ENCODE results near the gene CDKN2C. TPM values are rescaled to one million over a fixed set of nuclear protein-coding genes. Genes with fewer than 3 reads are reported as not detected.

The CDKN2C gene
- total and polyA plus RNA-seq, 10 of the 15 experiments (the other 5 are each of a cell fraction or from before 2014, with no cell fraction given) = 3.3 to 11.7 (median 6.0) TPM

DNA sequence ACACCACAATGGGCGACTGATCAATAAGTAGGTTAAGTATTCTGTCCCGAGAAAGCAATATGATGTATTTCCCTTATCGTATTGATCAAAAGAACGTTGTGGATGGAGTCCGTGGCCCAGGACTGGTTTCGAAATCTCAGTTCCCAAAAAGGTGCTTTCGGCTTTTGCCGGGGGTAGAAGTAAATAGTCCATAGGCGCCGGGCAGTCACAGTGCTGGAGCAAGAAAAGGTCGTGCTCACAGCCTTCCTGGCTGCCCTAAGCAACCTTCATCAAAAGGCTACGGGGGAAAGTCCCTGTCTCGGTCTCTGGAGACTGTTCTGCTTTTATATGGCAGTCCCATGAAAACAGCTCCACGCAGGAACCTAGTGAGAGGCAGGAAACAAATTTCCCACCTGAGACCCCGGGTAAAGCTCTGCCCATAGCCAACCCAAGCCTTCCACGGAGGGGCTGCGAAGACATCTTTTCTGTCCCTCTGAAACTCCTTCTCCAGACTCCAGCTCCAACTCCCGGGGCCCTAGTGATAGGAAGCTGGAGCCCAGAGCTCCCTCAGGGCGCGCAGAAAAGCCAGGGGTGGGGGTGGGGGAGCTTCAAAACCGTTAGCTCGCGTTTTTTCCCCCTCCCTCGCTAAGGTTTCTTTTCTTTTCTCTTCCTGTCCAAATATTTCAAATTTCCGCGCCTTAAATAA, 7.0 kb downstream of the CDKN2C start:
- no peaks in the 10 kb centered on the region for H3K9me3 ChIP-seq (replicated peaks; ENCODE audit: control insufficient read depth, insufficient read depth, low read length)
- peak overlapping the region; percentile 94 for H3K9ac ChIP-seq (ENCODE audit: control insufficient read depth, insufficient read depth, low read length)
- peaks cover 73% of the 10 kb centered on the region for H3K79me2 ChIP-seq (ENCODE audit: control insufficient read depth, insufficient read depth, low read length)
- H3K27me3 ChIP-seq (replicated peaks in 1 of 2; ENCODE audit: control insufficient read depth in 2 of 2, insufficient read depth in 2 of 2, low read length in 1 of 2) = peaks cover 0 to 4% of the 10 kb centered on the region in 2 experiments; a peak in 2 of 4 replicates
- peak overlapping the region; percentile 96 for H3K27ac ChIP-seq (ENCODE audit: control insufficient read depth, insufficient read depth)
- intact Hi-C loops (cut with micrococcal nuclease; ENCODE audit: unreplicated experiment) = loop anchor here (1.0 kb wide), 1 partner anchor 8 kb away; no protein-coding TSS in a partner anchor
- ChIA-PET CTCF (interaction anchor here (1.0 kb wide), 3 partner anchors 104 to 212 kb away, joined by 3 read pairs; no protein-coding TSS in a partner anchor), RAD21 (ENCODE audit: unreplicated experiment) (no interaction called here), POLR2A (no interaction called here), SMC1A (ENCODE audit: uncharacterized antibody, unreplicated experiment) (interaction anchor here (0.8 to 2.3 kb wide), 3 partner anchors 8 to 104 kb away, joined by 3 to 7 read pairs (median 5); no protein-coding TSS in a partner anchor)
- ATAC-seq (peak; percentile 85), DNase-seq (ENCODE audit: low read depth, low spot score) (no peak), FAIRE-seq (peak; percentile 18)
- WGBS (ENCODE audit: insufficient coverage, insufficient replicate concordance, low lambda C conversion rate, missing lambda C conversion rate) = 1% methylated on average over 26 of the region's 26 CpGs
- H3K4me2 ChIP-seq (ENCODE audit: control insufficient read depth, insufficient read depth) = peak overlapping the region; percentile 86
- H4K20me1 ChIP-seq (ENCODE audit: control insufficient read depth, insufficient read depth) = no peaks in the 10 kb centered on the region
- peaks cover 0 to 7% of the 10 kb centered on the region in 2 experiments; a peak in 1 of 4 replicates for H3K36me3 ChIP-seq (ENCODE audit: control insufficient read depth in 2 of 2, insufficient read depth in 2 of 2, low read length in 1 of 2)
- BruUV-seq (replicated peaks) = no TSS peak
- H3K4me3 ChIP-seq = peak overlapping the region; percentile 97
- in situ Hi-C loops (cut with MboI) = no loop called here
- no peaks in the 10 kb centered on the region for H3K4me1 ChIP-seq (ENCODE audit: control insufficient read depth, insufficient read depth, low read length)
- peak overlapping the region; percentile 76 for H2AFZ ChIP-seq (ENCODE audit: control insufficient read depth, low read depth, low read length)
- TF ChIP-seq STAT3 (IDR thresholded peaks at IDR 0.05; ENCODE audit: low read depth, low read length) (no peak), POLR2A (IDR thresholded peaks at IDR 0.05; ENCODE audit: low read depth, low read length) (no peak; the same call in 1 of the 2 replicates), CREM (IDR thresholded peaks at IDR 0.05; ENCODE audit: low read depth) (no peak), BHLHE40 (IDR thresholded peaks at IDR 0.05; ENCODE audit: borderline replicate concordance in 1 of 2, low read depth in 2 of 2, low read length in 1 of 2) (no peak), RAD51 (IDR thresholded peaks at IDR 0.05) (no peak), TCF7 (IDR thresholded peaks at IDR 0.05; ENCODE audit: borderline replicate concordance) (0 out of 2 replicates have a peak, but pooled peaks have one; percentile 22), YBX1 (IDR thresholded peaks at IDR 0.05) (no peak), YY1 (IDR thresholded peaks at IDR 0.05; ENCODE audit: low read depth, low read length) (peak; percentile 74; the same call in 1 of the 2 replicates), POLR2AphosphoS5 (IDR thresholded peaks at IDR 0.05; ENCODE audit: low read length) (peak; percentile 48; the same call in 1 of the 2 replicates), MEF2B (IDR thresholded peaks at IDR 0.05; ENCODE audit: partially characterized antibody, poor library complexity, severe bottlenecking) (peak; percentile 68), TAF1 (IDR thresholded peaks at IDR 0.05; ENCODE audit: borderline replicate concordance, low read depth, low read length) (peak; percentile 42; the same call in 1 of the 2 replicates), TCF12 (IDR thresholded peaks at IDR 0.05; ENCODE audit: low read depth, low read length) (no peak)
- TF ChIP-seq, protein P1, sequence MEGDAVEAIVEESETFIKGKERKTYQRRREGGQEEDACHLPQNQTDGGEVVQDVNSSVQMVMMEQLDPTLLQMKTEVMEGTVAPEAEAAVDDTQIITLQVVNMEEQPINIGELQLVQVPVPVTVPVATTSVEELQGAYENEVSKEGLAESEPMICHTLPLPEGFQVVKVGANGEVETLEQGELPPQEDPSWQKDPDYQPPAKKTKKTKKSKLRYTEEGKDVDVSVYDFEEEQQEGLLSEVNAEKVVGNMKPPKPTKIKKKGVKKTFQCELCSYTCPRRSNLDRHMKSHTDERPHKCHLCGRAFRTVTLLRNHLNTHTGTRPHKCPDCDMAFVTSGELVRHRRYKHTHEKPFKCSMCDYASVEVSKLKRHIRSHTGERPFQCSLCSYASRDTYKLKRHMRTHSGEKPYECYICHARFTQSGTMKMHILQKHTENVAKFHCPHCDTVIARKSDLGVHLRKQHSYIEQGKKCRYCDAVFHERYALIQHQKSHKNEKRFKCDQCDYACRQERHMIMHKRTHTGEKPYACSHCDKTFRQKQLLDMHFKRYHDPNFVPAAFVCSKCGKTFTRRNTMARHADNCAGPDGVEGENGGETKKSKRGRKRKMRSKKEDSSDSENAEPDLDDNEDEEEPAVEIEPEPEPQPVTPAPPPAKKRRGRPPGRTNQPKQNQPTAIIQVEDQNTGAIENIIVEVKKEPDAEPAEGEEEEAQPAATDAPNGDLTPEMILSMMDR (IDR thresholded peaks at IDR 0.05 in 2 of 3, conservative IDR thresholded peaks at IDR 0.05 in 1 of 3; ENCODE audit: control insufficient read depth in 2 of 3, extremely low read depth in 1 of 3, insufficient read depth in 1 of 3, low read depth in 3 of 3, low read length in 3 of 3) = no peak
- TF ChIP-seq, protein P2, sequence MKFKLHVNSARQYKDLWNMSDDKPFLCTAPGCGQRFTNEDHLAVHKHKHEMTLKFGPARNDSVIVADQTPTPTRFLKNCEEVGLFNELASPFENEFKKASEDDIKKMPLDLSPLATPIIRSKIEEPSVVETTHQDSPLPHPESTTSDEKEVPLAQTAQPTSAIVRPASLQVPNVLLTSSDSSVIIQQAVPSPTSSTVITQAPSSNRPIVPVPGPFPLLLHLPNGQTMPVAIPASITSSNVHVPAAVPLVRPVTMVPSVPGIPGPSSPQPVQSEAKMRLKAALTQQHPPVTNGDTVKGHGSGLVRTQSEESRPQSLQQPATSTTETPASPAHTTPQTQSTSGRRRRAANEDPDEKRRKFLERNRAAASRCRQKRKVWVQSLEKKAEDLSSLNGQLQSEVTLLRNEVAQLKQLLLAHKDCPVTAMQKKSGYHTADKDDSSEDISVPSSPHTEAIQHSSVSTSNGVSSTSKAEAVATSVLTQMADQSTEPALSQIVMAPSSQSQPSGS (IDR thresholded peaks at IDR 0.05; ENCODE audit: low read length) = peak; percentile 13; the same call in 1 of the 2 replicates
- TF ChIP-seq, protein P3, sequence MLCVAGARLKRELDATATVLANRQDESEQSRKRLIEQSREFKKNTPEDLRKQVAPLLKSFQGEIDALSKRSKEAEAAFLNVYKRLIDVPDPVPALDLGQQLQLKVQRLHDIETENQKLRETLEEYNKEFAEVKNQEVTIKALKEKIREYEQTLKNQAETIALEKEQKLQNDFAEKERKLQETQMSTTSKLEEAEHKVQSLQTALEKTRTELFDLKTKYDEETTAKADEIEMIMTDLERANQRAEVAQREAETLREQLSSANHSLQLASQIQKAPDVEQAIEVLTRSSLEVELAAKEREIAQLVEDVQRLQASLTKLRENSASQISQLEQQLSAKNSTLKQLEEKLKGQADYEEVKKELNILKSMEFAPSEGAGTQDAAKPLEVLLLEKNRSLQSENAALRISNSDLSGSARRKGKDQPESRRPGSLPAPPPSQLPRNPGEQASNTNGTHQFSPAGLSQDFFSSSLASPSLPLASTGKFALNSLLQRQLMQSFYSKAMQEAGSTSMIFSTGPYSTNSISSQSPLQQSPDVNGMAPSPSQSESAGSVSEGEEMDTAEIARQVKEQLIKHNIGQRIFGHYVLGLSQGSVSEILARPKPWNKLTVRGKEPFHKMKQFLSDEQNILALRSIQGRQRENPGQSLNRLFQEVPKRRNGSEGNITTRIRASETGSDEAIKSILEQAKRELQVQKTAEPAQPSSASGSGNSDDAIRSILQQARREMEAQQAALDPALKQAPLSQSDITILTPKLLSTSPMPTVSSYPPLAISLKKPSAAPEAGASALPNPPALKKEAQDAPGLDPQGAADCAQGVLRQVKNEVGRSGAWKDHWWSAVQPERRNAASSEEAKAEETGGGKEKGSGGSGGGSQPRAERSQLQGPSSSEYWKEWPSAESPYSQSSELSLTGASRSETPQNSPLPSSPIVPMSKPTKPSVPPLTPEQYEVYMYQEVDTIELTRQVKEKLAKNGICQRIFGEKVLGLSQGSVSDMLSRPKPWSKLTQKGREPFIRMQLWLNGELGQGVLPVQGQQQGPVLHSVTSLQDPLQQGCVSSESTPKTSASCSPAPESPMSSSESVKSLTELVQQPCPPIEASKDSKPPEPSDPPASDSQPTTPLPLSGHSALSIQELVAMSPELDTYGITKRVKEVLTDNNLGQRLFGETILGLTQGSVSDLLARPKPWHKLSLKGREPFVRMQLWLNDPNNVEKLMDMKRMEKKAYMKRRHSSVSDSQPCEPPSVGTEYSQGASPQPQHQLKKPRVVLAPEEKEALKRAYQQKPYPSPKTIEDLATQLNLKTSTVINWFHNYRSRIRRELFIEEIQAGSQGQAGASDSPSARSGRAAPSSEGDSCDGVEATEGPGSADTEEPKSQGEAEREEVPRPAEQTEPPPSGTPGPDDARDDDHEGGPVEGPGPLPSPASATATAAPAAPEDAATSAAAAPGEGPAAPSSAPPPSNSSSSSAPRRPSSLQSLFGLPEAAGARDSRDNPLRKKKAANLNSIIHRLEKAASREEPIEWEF (IDR thresholded peaks at IDR 0.05; ENCODE audit: insufficient replicate concordance, low read depth, low read length) = peak; percentile 49
